Transverse colon (tissue), 4 donors: Measurements from ENCODE around the gene PTPN6. TPM values are rescaled to one million over a fixed set of nuclear protein-coding genes. Genes with fewer than 3 reads are reported as not detected.

Experiments used
- DNase-seq: peaks from one replicate; pipeline ENCODE4 v3.0.0-alpha.2; 2019
- H3K27ac ChIP-seq, 4 donors: fragments of 200-600 bp; sonication (generic); 2 replicates each; pipeline ENCODE4 v1.5.1; 2016 to 2018; ENCODE audit warnings: inconsistent platforms in 4 of 4
- H3K27me3 ChIP-seq: fragments of 200-600 bp; sonication (generic); 2 replicates; pipeline ENCODE4 v1.5.1; 2017; ENCODE audit warnings: inconsistent platforms
- H3K36me3 ChIP-seq, 4 donors: fragments of 200-600 bp; sonication (generic); 2 replicates each; pipeline ENCODE4 v1.5.1; 2017 to 2019; ENCODE audit warnings: inconsistent platforms in 4 of 4
- H3K4me1 ChIP-seq, 4 donors: fragments of 200-600 bp; sonication (generic); 2 replicates each; pipeline ENCODE4 v1.5.1; 2017 to 2020; ENCODE audit warnings: inconsistent platforms in 4 of 4
- H3K4me3 ChIP-seq, 4 donors: fragments of 200-600 bp; sonication (generic); 1 replicate in 1 of 4; 2 replicates in 3 of 4; pipeline versions ENCODE4 v1.5.1 to v1.6.1; 2017 to 2019; ENCODE audit warnings: inconsistent platforms in 4 of 4
- H3K9me3 ChIP-seq, 2 donors: fragments of 200-600 bp; sonication (generic); 2 replicates each; pipeline ENCODE4 v1.5.1; 2017 to 2019; ENCODE audit warnings: inconsistent platforms in 2 of 2
- CTCF ChIP-seq, 5 experiments: fragments of 200-600 bp in 3 of 5; fragments of 450-650 bp in 2 of 5; sonication (generic) in 3 of 5; IDR thresholded peaks; 1 replicate in 2 of 5; 2 replicates in 3 of 5; pipeline ENCODE4 v1.5.1; 2016 to 2017; ENCODE audit warnings: antibody characterized with exemption in 5 of 5, inconsistent platforms in 3 of 5, mild to moderate bottlenecking in 2 of 5, moderate library complexity in 1 of 5
- EP300 ChIP-seq: sonication (generic); formaldehyde crosslinking; IDR thresholded peaks from one replicate; pipeline ENCODE4 v1.6.1; 2017; ENCODE audit warnings: antibody characterized with exemption, low read depth
- POLR2A ChIP-seq: fragments of 450-650 bp; IDR thresholded peaks from one replicate; pipeline ENCODE4 v1.6.1; 2016; ENCODE audit warnings: antibody characterized with exemption, mild to moderate bottlenecking, moderate library complexity
- POLR2AphosphoS5 ChIP-seq, 3 donors: sonication (generic); formaldehyde crosslinking; IDR thresholded peaks; one replicate each; pipeline ENCODE4 v1.6.1; 2016; ENCODE audit warnings: antibody characterized with exemption in 3 of 3
- WGBS, 2 donors: methylation state at CpG; one replicate each; pipeline ENCODE4 v1.1.5; 2018; ENCODE audit warnings: low coverage in 1 of 2; 5-methylcytosine and 5-hydroxymethylcytosine counted together
- in situ Hi-C, 4 donors: fragments of 200-750 bp; cut with MboI; loops; one replicate each; pipeline versions ENCODE4 v1.15.0 to v1.15.1; 2017; ENCODE audit warnings: low sequenced_read_pairs in 3 of 4, low pct_ligation_motif_present in 1 of 4, low pct_unique_long_range_greater_than_20kb in 1 of 4
- intact Hi-C: fragments of 100-400 bp; cut with DNase I; formaldehyde crosslinking; loops from one replicate; pipeline ENCODE4 v1.15.1; 2023; ENCODE audit warnings: low total_unique reads
- total RNA-seq, 4 donors: library from RNA; depleted of rRNA; stranded (reverse); fragments of >200 nt; gene quantifications; one replicate each; pipeline ENCODE4 v1.1.0, GENCODE V29; 2016

PTPN6 gene
- total RNA-seq, 4 donors from 2014 or later = 21.7 to 49.0 (median 36.1) TPM

- Histone ChIP-seq H3K27me3 (no peaks in the 10 kb centered on the region), H3K27ac (peak overlapping the region in 2 of 4 donors; percentile 97 to 99), H3K4me3 (no peak overlapping the region), H3K36me3 (no peaks in the 10 kb centered on the region), H3K9me3 (no peaks in the 10 kb centered on the region), H3K4me1 (peaks cover 11 to 37% (median 32%) of the 10 kb centered on the region in 4 donors)
- DNase-seq = no peak
- TF ChIP-seq POLR2AphosphoS5 (IDR thresholded peaks at IDR 0.05) (no peak), POLR2A (no peak), CTCF (IDR thresholded peaks at IDR 0.05) (no peak), EP300 (no peak)
- WGBS, 2 donors = 70 to 73% methylated on average over 8 to 10 of the region's 10 CpGs
- in situ Hi-C loops = loop anchor here in 1 of 4 donors (25.0 kb wide), 1 partner anchor 189 kb away; the partner anchor contains the start of gene C1RL
- intact Hi-C loops = no loop called here
Measured at GRCh38 chr12:6923003-6923732, 28.0 kb upstream of the PTPN6 start.

- intact Hi-C loops (loop anchor here (2.0 kb wide), 1 partner anchor 41 kb away; no protein-coding TSS in a partner anchor), in situ Hi-C loops (loop anchor here in 1 of 4 donors (25.0 kb wide), 1 partner anchor 188 kb away; the partner anchor contains the start of gene C1RL)
- Histone ChIP-seq H3K9me3 (no peaks in the 10 kb centered on the region), H3K36me3 (no peaks in the 10 kb centered on the region), H3K27ac (peak overlapping the region; percentile 96 to 99 (median 98)), H3K4me1 (peaks cover 11 to 38% (median 33%) of the 10 kb centered on the region in 4 donors), H3K4me3 (no peak overlapping the region), H3K27me3 (no peaks in the 10 kb centered on the region)
- DNase-seq = no peak
- TF ChIP-seq EP300 (no peak), POLR2AphosphoS5 (IDR thresholded peaks at IDR 0.05) (no peak), CTCF (IDR thresholded peaks at IDR 0.05) (no peak), POLR2A (no peak)
- WGBS, 2 donors = 53% methylated on average over 6 of the region's 6 CpGs; no CpG with 5 or more reads in 1 of the 2 donors
Measured at GRCh38 chr12:6923851-6924250, 27.3 kb upstream of the PTPN6 start.

GRCh38 chr12:6925239-6925539 is 26.0 kb upstream of the PTPN6 start:
- in situ Hi-C loops = loop anchor here in 2 of 4 donors (25.0 kb wide), 1 partner anchor 187 kb away; the partner anchor contains the start of gene C1RL (in 2 of the 2)
- TF ChIP-seq POLR2A (peak; percentile 54), POLR2AphosphoS5 (IDR thresholded peaks at IDR 0.05) (no peak)
- no peaks in the 10 kb centered on the region for H3K36me3 ChIP-seq
- H3K27ac ChIP-seq = peak overlapping the region; percentile 96 to 99 (median 98)
- 8% methylated on average over 1 of the region's 1 CpG; no CpG with 5 or more reads in 1 of the 2 donors for WGBS, 2 donors
- H3K4me1 ChIP-seq = peaks cover 19 to 51% (median 46%) of the 10 kb centered on the region in 4 donors
- DNase-seq = no peak
- intact Hi-C loops = loop anchor here (2.0 kb wide), 1 partner anchor 40 kb away; no protein-coding TSS in a partner anchor
- no peaks in the 10 kb centered on the region for H3K27me3 ChIP-seq
- no peaks in the 10 kb centered on the region for H3K9me3 ChIP-seq
- H3K4me3 ChIP-seq = no peak overlapping the region

DNA sequence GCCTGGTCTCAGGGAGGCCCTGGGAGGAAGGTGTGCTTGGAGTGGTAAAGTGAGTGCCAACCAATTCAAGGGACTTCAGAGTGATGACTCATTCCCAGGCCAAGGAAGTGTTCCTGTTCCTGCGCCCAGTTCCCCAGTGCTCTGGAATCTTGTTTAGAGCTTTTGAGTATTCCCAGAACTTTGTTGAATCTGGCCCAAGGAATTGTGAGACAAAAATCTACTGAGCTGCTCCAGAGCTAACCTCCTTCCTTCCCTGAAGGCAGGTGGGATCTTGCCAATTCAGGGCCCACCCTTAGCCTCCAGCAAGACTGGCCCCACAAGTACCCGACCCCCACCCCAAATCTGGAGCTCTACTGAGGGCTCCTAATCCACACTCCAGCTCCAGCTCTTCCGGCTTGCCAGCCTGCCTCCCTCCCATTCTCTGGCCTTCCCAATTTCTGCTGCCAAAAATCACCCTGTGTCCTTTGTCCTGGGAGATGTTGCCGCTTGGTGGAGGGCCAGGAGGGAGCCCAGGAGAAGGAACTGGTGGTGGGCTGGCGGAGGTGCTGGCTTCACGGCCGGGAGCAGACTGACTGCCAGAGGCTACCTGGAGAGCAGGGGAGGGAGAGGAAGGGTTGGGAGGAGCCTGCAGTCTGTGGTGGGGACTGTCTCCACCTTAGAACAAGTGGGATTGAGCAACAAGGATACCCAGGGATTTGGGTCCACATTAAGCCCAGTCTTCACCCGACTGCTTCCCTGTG is 25.4 kb upstream of the PTPN6 start:
- intact Hi-C loops (loop anchor here (2.0 kb wide), 1 partner anchor 39 kb away; no protein-coding TSS in a partner anchor), in situ Hi-C loops (loop anchor here in 2 of 4 donors (25.0 kb wide), 1 partner anchor 187 kb away; the partner anchor contains the start of gene C1RL (in 2 of the 2))
- Histone ChIP-seq H3K36me3 (no peaks in the 10 kb centered on the region), H3K4me3 (peak overlapping the region in 3 of 4 donors; percentile 3 to 97 (median 95)), H3K9me3 (no peaks in the 10 kb centered on the region), H3K4me1 (peaks cover 20 to 56% (median 52%) of the 10 kb centered on the region in 4 donors), H3K27ac (peak overlapping the region; percentile 96 to 99 (median 98)), H3K27me3 (no peaks in the 10 kb centered on the region)
- peak; percentile 76 for DNase-seq
- WGBS, 2 donors = 35 to 60% methylated on average over 1 to 8 of the region's 8 CpGs
- peak in 1 of 5 experiments; percentile 21 for TF ChIP-seq CTCF (IDR thresholded peaks at IDR 0.05)
- TF ChIP-seq POLR2A = no peak
- TF ChIP-seq POLR2AphosphoS5 (IDR thresholded peaks at IDR 0.05) = peak; percentile 49 to 80 (median 76)
- no peak for TF ChIP-seq EP300
